Left forelimb (tissue), 1 donor: ENCODE measurements around the gene NSUN3.

ENCODE experiments used
- DNase-seq: peaks from one replicate; pipeline ENCODE4 v3.0.0-alpha.2; 2018; ENCODE audit warnings: low spot score

Gene NSUN3

GRCh38 chr3:94130690-94131089 is 67.8 kb downstream of the NSUN3 start:
- no peak for DNase-seq

- DNase-seq, result no peak
Observed at GRCh38 chr3:94132777-94133176, 69.9 kb downstream of the NSUN3 start.

GRCh38 chr3:94136133-94136532 is 73.3 kb downstream of the NSUN3 start:
- DNase-seq, result no peak

GRCh38 chr3:94137377-94137776 is 74.5 kb downstream of the NSUN3 start:
- no peak for DNase-seq

GRCh38 chr3:94146455-94146854 is 83.6 kb downstream of the NSUN3 start:
- DNase-seq, result no peak

- no peak for DNase-seq
Observed at GRCh38 chr3:94147012-94147411, 84.2 kb downstream of the NSUN3 start.

- DNase-seq, result no peak
Observed at GRCh38 chr3:94150113-94150512, 87.3 kb downstream of the NSUN3 start.

GRCh38 chr3:94156626-94157025 is 93.8 kb downstream of the NSUN3 start:
- no peak for DNase-seq

GRCh38 chr3:94158512-94158911 is 95.7 kb downstream of the NSUN3 start:
- DNase-seq, result no peak

GRCh38 chr3:94159062-94159828 is 96.4 kb downstream of the NSUN3 start:
- no peak for DNase-seq

- no peak for DNase-seq
Observed at GRCh38 chr3:94162700-94163099, 99.8 kb downstream of the NSUN3 start.

- DNase-seq, result no peak
Observed at GRCh38 chr3:94167346-94167745, 104.5 kb downstream of the NSUN3 start.

GRCh38 chr3:94167796-94168195 is 104.9 kb downstream of the NSUN3 start:
- DNase-seq, result no peak

- no peak for DNase-seq
Observed at GRCh38 chr3:94171954-94172353, 109.1 kb downstream of the NSUN3 start.

GRCh38 chr3:94172695-94173310 is 109.9 kb downstream of the NSUN3 start:
- DNase-seq, result no peak

GRCh38 chr3:94173673-94174434 is 111.0 kb downstream of the NSUN3 start:
- DNase-seq, result no peak

- no peak for DNase-seq
Observed at GRCh38 chr3:94175677-94176076, 112.8 kb downstream of the NSUN3 start.

- no peak for DNase-seq
Observed at GRCh38 chr3:94176988-94177745, 114.3 kb downstream of the NSUN3 start.
